SK-N-SH (cell line): ENCODE results near the gene EMP2.

Experiments used
- FOXM1 ChIP-seq: IDR thresholded peaks from 2 replicates; pipeline ENCODE4 v1.4.0; 2012; ENCODE audit warnings: low read depth, mild to moderate bottlenecking
- POLR2AphosphoS5 ChIP-seq: IDR thresholded peaks from 2 replicates; pipeline ENCODE4 v1.6.1; 2012; ENCODE audit warnings: low read depth, low read length
- TF ChIP-seq, protein P1 (sequence below): fragments of 200-600 bp; sonication (generic); IDR thresholded peaks from 2 replicates; pipeline ENCODE4 v1.6.1; 2017; ENCODE audit warnings: antibody characterized with exemption, mild to moderate bottlenecking, moderate library complexity

DNA sequence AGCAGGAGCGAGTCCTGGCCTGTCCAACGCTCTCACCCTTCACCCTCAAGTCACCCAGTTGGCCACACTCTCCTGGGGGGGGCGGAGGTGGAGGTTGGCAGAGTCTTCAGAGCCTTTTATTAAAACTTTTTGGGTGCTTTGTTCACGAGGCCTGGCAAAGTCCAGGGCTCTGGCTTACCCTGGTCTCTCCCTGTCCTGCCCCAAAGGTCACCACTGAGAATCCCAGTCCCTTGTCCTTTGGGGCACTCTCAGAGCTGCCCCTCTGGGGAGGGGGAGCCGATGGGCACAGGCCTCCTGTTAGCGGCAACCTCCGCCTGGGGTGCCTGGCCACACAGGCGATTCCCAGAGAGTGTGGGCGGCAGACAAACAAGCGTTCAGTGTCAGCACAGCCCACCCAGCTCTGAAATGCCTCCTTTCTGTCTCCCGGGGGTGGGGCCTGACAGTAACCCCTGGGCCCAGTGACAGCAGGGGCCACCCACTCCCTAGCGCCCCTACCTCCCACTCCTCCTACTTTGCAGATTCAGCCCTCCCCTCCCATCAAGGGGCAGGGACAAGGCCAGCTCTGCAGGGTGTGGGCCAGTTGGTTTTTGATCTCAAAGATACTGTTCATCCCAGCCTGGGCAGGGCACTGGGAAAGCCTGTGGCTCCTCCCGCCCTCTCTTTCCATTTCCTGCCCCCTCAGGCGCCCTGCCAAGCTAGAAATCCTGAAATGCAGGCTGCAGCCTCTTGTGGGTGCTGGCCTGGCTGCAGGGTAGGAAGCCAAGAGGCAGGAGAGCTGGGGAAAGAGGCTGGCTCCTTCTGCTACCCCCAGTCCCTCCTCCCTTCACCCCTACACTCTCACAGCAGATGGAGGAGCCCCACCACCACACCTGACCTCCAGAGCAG is 36.6 kb upstream of the EMP2 start:
- TF ChIP-seq, protein P1, sequence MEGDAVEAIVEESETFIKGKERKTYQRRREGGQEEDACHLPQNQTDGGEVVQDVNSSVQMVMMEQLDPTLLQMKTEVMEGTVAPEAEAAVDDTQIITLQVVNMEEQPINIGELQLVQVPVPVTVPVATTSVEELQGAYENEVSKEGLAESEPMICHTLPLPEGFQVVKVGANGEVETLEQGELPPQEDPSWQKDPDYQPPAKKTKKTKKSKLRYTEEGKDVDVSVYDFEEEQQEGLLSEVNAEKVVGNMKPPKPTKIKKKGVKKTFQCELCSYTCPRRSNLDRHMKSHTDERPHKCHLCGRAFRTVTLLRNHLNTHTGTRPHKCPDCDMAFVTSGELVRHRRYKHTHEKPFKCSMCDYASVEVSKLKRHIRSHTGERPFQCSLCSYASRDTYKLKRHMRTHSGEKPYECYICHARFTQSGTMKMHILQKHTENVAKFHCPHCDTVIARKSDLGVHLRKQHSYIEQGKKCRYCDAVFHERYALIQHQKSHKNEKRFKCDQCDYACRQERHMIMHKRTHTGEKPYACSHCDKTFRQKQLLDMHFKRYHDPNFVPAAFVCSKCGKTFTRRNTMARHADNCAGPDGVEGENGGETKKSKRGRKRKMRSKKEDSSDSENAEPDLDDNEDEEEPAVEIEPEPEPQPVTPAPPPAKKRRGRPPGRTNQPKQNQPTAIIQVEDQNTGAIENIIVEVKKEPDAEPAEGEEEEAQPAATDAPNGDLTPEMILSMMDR: no peak
- TF ChIP-seq POLR2AphosphoS5: no peak
- no peak for TF ChIP-seq FOXM1
